Colonic mucosa (tissue), 4 donors: ENCODE data around the gene NDEL1. TPM values are rescaled to one million over a fixed set of nuclear protein-coding genes. Genes with fewer than 3 reads are reported as not detected.

Experiments used
- DNase-seq: peaks from one replicate; pipeline ENCODE4 v3.0.0-alpha.2; 2020
- H3K27ac ChIP-seq: fragments of 200-600 bp; one replicate; pipeline ENCODE4 v1.8.0; 2021
- H3K27me3 ChIP-seq: fragments of 200-600 bp; one replicate; pipeline ENCODE4 v1.8.0; 2021
- H3K36me3 ChIP-seq: fragments of 200-600 bp; one replicate; pipeline ENCODE4 v1.8.0; 2021
- H3K4me1 ChIP-seq: fragments of 200-600 bp; one replicate; pipeline ENCODE4 v1.8.0; 2021; ENCODE audit warnings: mild to moderate bottlenecking
- H3K4me3 ChIP-seq: fragments of 200-600 bp; one replicate; pipeline ENCODE4 v1.8.0; 2021
- H3K9ac ChIP-seq, 2 donors: one replicate each; pipeline ENCODE4 v1.7.0; 2013; ENCODE audit warnings: control low read depth in 2 of 2, low read depth in 2 of 2, low read length in 2 of 2
- H3K9me3 ChIP-seq: fragments of 200-600 bp; one replicate; pipeline ENCODE4 v1.8.0; 2021
- CTCF ChIP-seq: fragments of 200-600 bp; IDR thresholded peaks from one replicate; pipeline ENCODE4 v1.8.0; 2022; ENCODE audit warnings: antibody characterized with exemption, mild to moderate bottlenecking
- intact Hi-C: fragments of 100-400 bp; cut with DNase I; formaldehyde crosslinking; loops from one replicate; pipeline ENCODE4 v1.14.1; 2022
- total RNA-seq, 2 donors: library from RNA; stranded (reverse); fragmentation: NEBNext Ultra II Directional in 1 of 2; extraction: Animal tissue kit (Norgen Biotek cat#: 25700) in 1 of 2; gene quantifications; one replicate each; pipeline ENCODE4 v1.2.1, GENCODE V29; 2021
- donor health status: healthy.
- donor health status: DM: no; HTN: no; CAD: no.
- donor health status: DM: no; HTN: no; CAD: no.

Gene NDEL1
- total RNA-seq, 2 donors from 2014 or later, result 47.1 TPM

GRCh38 chr17:8402921-8403536 is 32.7 kb upstream of the NDEL1 start:
- no peaks in the 10 kb centered on the region for H3K4me1 ChIP-seq
- no peaks in the 10 kb centered on the region for H3K9me3 ChIP-seq
- no peak for TF ChIP-seq CTCF
- no peak overlapping the region for H3K4me3 ChIP-seq
- no peak for DNase-seq
- H3K27ac ChIP-seq, result no peak overlapping the region
- no peaks in the 10 kb centered on the region for H3K27me3 ChIP-seq
- intact Hi-C loops, result no loop called here
- no peaks in the 10 kb centered on the region for H3K36me3 ChIP-seq
- H3K9ac ChIP-seq, result no peak overlapping the region

GRCh38 chr17:8405499-8406016 is 30.1 kb upstream of the NDEL1 start:
- no peak for DNase-seq
- H3K4me1 ChIP-seq, result no peaks in the 10 kb centered on the region
- no peak for TF ChIP-seq CTCF
- H3K36me3 ChIP-seq, result no peaks in the 10 kb centered on the region
- no peak overlapping the region for H3K9ac ChIP-seq
- H3K27me3 ChIP-seq, result no peaks in the 10 kb centered on the region
- intact Hi-C loops, result no loop called here
- H3K4me3 ChIP-seq, result no peak overlapping the region
- no peak overlapping the region for H3K27ac ChIP-seq
- H3K9me3 ChIP-seq, result no peaks in the 10 kb centered on the region

GRCh38 chr17:8406174-8406573 is 29.5 kb upstream of the NDEL1 start:
- intact Hi-C loops, result no loop called here
- DNase-seq, result no peak
- no peaks in the 10 kb centered on the region for H3K36me3 ChIP-seq
- H3K9ac ChIP-seq, result no peak overlapping the region
- H3K4me1 ChIP-seq, result no peaks in the 10 kb centered on the region
- no peak overlapping the region for H3K4me3 ChIP-seq
- H3K9me3 ChIP-seq, result no peaks in the 10 kb centered on the region
- H3K27ac ChIP-seq, result no peak overlapping the region
- TF ChIP-seq CTCF, result no peak
- no peaks in the 10 kb centered on the region for H3K27me3 ChIP-seq

- H3K9me3 ChIP-seq, result no peaks in the 10 kb centered on the region
- no peak for TF ChIP-seq CTCF
- peak; percentile 65 for DNase-seq
- no peak overlapping the region for H3K9ac ChIP-seq
- intact Hi-C loops, result loop anchor here (2.0 kb wide), 1 partner anchor 68 kb away; no protein-coding TSS in a partner anchor
- H3K36me3 ChIP-seq, result no peaks in the 10 kb centered on the region
- H3K4me1 ChIP-seq, result no peaks in the 10 kb centered on the region
- no peaks in the 10 kb centered on the region for H3K27me3 ChIP-seq
- H3K27ac ChIP-seq, result no peak overlapping the region
- H3K4me3 ChIP-seq, result no peak overlapping the region
Measured at GRCh38 chr17:8408371-8408770, 27.3 kb upstream of the NDEL1 start.

- Histone ChIP-seq H3K36me3 (no peaks in the 10 kb centered on the region), H3K9me3 (no peaks in the 10 kb centered on the region), H3K9ac (no peak overlapping the region), H3K27ac (no peak overlapping the region), H3K4me3 (no peak overlapping the region), H3K4me1 (no peaks in the 10 kb centered on the region), H3K27me3 (no peaks in the 10 kb centered on the region)
- intact Hi-C loops, result loop anchor here (2.0 to 10.0 kb wide), 3 partner anchors 67 to 485 kb away; no protein-coding TSS in a partner anchor
- peak; percentile 92 for DNase-seq
- peak; percentile 76 for TF ChIP-seq CTCF
Measured at GRCh38 chr17:8409966-8410882, 25.5 kb upstream of the NDEL1 start.
